ENCODE results near the gene HSD17B4.

- TF ChIP-seq CTCF (IDR thresholded peaks at IDR 0.05) (no peak), POLR2A (IDR thresholded peaks at IDR 0.05) (no peak)
Measured at GRCh38 chr5:119410448-119411159, 41.7 kb upstream of the HSD17B4 start.

All from Peyer's patch (tissue), 4 donors.